Kidney (tissue), 14 donors: ENCODE results near the gene AKR7A2. TPM values are rescaled to one million over a fixed set of nuclear protein-coding genes. Genes with fewer than 3 reads are reported as not detected.

Experiments
- DNase-seq, 5 donors: peaks; one replicate each; pipeline ENCODE4 v3.0.0-alpha.2; 2013 to 2020
- FAIRE-seq: peaks from 2 replicates; lab custom pipeline; 2012; peaks lifted over from hg19 to GRCh38; lab: Jason Lieb, UNC
- H3K27ac ChIP-seq, 2 donors: one replicate each; pipeline ENCODE4 v1.7.0; 2013; ENCODE audit warnings: low read depth in 2 of 2, low read length in 2 of 2, inconsistent platforms in 1 of 2
- H3K27me3 ChIP-seq: one replicate; pipeline ENCODE4 v1.7.1; 2013; ENCODE audit warnings: low read length, inconsistent platforms; ENCODE audit not compliant: control insufficient read depth, insufficient read depth
- H3K36me3 ChIP-seq, 3 donors: one replicate each; pipeline versions ENCODE4 v1.7.0 to v1.7.1; 2013; ENCODE audit warnings: low read length in 3 of 3, control low read depth in 1 of 3, inconsistent platforms in 1 of 3; ENCODE audit not compliant: insufficient read depth in 3 of 3, control insufficient read depth in 2 of 3
- H3K4me1 ChIP-seq, 3 donors: one replicate each; pipeline versions ENCODE4 v1.7.0 to v1.7.1; 2013; ENCODE audit warnings: low read length in 3 of 3, inconsistent platforms in 1 of 3, low read depth in 1 of 3; ENCODE audit not compliant: control insufficient read depth in 2 of 3, insufficient read depth in 2 of 3
- H3K4me3 ChIP-seq, 3 donors: one replicate each; pipeline versions ENCODE4 v1.7.0 to v1.8.1; 2013; ENCODE audit warnings: low read length in 3 of 3, control low read depth in 1 of 3, inconsistent platforms in 1 of 3
- H3K9ac ChIP-seq, 3 donors: one replicate each; pipeline versions ENCODE4 v1.7.0 to v1.7.1; 2013; ENCODE audit warnings: low read length in 3 of 3, control low read depth in 1 of 3, inconsistent platforms in 1 of 3
- H3K9me3 ChIP-seq, 3 donors: one replicate each; pipeline versions ENCODE4 v1.7.0 to v1.7.1; 2013; ENCODE audit warnings: low read length in 3 of 3, control low read depth in 1 of 3, inconsistent platforms in 1 of 3; ENCODE audit not compliant: control insufficient read depth in 2 of 3, insufficient read depth in 1 of 3
- CTCF ChIP-seq: IDR thresholded peaks from 3 replicates; pipeline ENCODE4 v1.5.1; 2012; ENCODE audit warnings: mild to moderate bottlenecking, moderate library complexity, borderline replicate concordance; ENCODE audit not compliant: insufficient read depth; ENCODE audit errors: extremely low read depth
- intact Hi-C: fragments of 100-400 bp; cut with DNase I; formaldehyde crosslinking; loops from one replicate; pipeline ENCODE4 v1.11.1; 2022
- polyA plus RNA-seq: library from polyadenylated mRNA; stranded (reverse); fragments of 350-450 nt; fragmentation: Illumina TruSeq; extraction: RNeasy Lipid Tissue Mini Kit (QIAGEN cat#74804); gene quantifications from one replicate; pipeline ENCODE4 v1.2.3, GENCODE V29; 2014; ENCODE audit warnings: low read depth, low replicate concordance; ENCODE audit not compliant: insufficient read depth
- total RNA-seq: library from RNA; stranded (reverse); fragmentation: NEBNext Ultra II Directional; extraction: Animal tissue kit (Norgen Biotek cat#: 25700); gene quantifications from one replicate; pipeline ENCODE4 v1.2.1, GENCODE V29; 2021
- donor health status: control.
- donor health status: control.
- donor health status: control.
- donor health status: control.
- donor health status: control.
- donor health status: DM: yes; HTN: yes; CAD: no.
- donor health status: Normal renal cell carcinoma (clear cell type).

AKR7A2 gene
- total and polyA plus RNA-seq, 2 donors from 2014 or later = 53.1 to 139 TPM

- Histone ChIP-seq H3K27ac (no peak overlapping the region), H3K4me1 (no peaks in the 10 kb centered on the region), H3K9ac (no peak overlapping the region), H3K9me3 (no peaks in the 10 kb centered on the region), H3K36me3 (peaks cover 3 to 15% (median 15%) of the 10 kb centered on the region in 3 donors), H3K27me3 (no peaks in the 10 kb centered on the region), H3K4me3 (no peak overlapping the region)
- TF ChIP-seq CTCF = no peak
- intact Hi-C loops = no loop called here
- FAIRE-seq (no peak), DNase-seq (peak in 1 of 5 donors; percentile 29)
Observed at GRCh38 chr1:19323987-19324664, 12.2 kb upstream of the AKR7A2 start.

GRCh38 chr1:19322481-19322880 is 10.5 kb upstream of the AKR7A2 start:
- H3K9me3 ChIP-seq = no peaks in the 10 kb centered on the region
- peak in 1 of 5 donors; percentile 56 for DNase-seq

GRCh38 chr1:19321071-19321470 is 9.1 kb upstream of the AKR7A2 start:
- intact Hi-C loops = no loop called here
- Histone ChIP-seq H3K27me3 (no peaks in the 10 kb centered on the region), H3K9me3 (no peaks in the 10 kb centered on the region), H3K4me1 (no peaks in the 10 kb centered on the region), H3K4me3 (no peak overlapping the region), H3K27ac (no peak overlapping the region), H3K36me3 (peaks cover 3 to 15% (median 6%) of the 10 kb centered on the region in 3 donors), H3K9ac (no peak overlapping the region)
- no peak for TF ChIP-seq CTCF
- no peak for DNase-seq
- FAIRE-seq = no peak

More at GRCh38 chr1:19322481-19322880, 10.5 kb upstream of the AKR7A2 start:
- no peak for TF ChIP-seq CTCF
- no peaks in the 10 kb centered on the region for H3K27me3 ChIP-seq
- no peak overlapping the region for H3K9ac ChIP-seq
- H3K36me3 ChIP-seq = peaks cover 3 to 21% (median 6%) of the 10 kb centered on the region in 3 donors
- H3K4me3 ChIP-seq = no peak overlapping the region
- intact Hi-C loops = no loop called here
- no peak overlapping the region for H3K27ac ChIP-seq
- FAIRE-seq = no peak
- H3K4me1 ChIP-seq = no peaks in the 10 kb centered on the region
